GM21723 (cell line): ENCODE data around the gene CEBPE.

Source experiments
- ATAC-seq: cut with Tn5 transposase; IDR thresholded peaks from one replicate; pipeline ENCODE4 v1.9.1; 2021; ENCODE audit warnings: mild to moderate bottlenecking, moderate library complexity; ENCODE audit not compliant: unreplicated experiment

Gene CEBPE

GRCh38 chr14:23085458-23085857 is 33.6 kb downstream of the CEBPE start:
- ATAC-seq, result no peak

GRCh38 chr14:23080474-23080873 is 38.6 kb downstream of the CEBPE start:
- no peak for ATAC-seq

GRCh38 chr14:23079716-23080115 is 39.3 kb downstream of the CEBPE start:
- ATAC-seq, result no peak

GRCh38 chr14:23078692-23079116 is 40.4 kb downstream of the CEBPE start:
- ATAC-seq, result no peak

GRCh38 chr14:23077962-23078361 is 41.1 kb downstream of the CEBPE start:
- ATAC-seq, result no peak

- ATAC-seq, result no peak
Measured at GRCh38 chr14:23076785-23077408, 42.2 kb downstream of the CEBPE start.

GRCh38 chr14:23074906-23075305 is 44.1 kb downstream of the CEBPE start:
- ATAC-seq, result no peak

- ATAC-seq, result no peak
Measured at GRCh38 chr14:23071921-23072539, 47.0 kb downstream of the CEBPE start.

- ATAC-seq, result peak; percentile 87
Measured at GRCh38 chr14:23071244-23071920, 47.7 kb downstream of the CEBPE start.

- no peak for ATAC-seq
Measured at GRCh38 chr14:23070262-23071129, 48.6 kb downstream of the CEBPE start.

- ATAC-seq, result no peak
Measured at GRCh38 chr14:23069413-23069806, 49.6 kb downstream of the CEBPE start.

- ATAC-seq, result peak; percentile 68
Measured at GRCh38 chr14:23068789-23069412, 50.2 kb downstream of the CEBPE start.

- no peak for ATAC-seq
Measured at GRCh38 chr14:23067847-23068788, 50.9 kb downstream of the CEBPE start.
